ENCODE measurements around the gene PRMT3.

DNA sequence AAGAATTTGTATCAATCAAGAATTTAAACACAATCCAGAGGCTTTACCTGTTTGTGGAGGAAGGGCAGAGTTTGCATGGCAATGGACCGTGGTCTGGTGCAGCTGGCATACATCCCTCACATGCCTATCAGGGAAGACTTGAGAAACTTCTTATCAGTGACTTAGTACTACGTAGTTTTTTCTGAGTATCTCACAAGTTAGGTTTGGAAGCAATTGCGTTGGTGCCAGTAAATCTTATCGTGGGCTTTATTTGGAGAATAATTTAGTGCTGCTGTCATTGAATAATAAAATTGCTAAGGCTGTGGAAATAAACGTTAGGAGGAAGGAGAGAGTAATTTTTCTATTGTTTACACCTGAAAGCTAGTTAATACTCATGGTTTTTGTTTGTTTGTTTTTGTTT is 72.3 kb downstream of the PRMT3 start:
- TF ChIP-seq POLR2A (IDR thresholded peaks at IDR 0.05), result no peak
- TF ChIP-seq, protein P1, sequence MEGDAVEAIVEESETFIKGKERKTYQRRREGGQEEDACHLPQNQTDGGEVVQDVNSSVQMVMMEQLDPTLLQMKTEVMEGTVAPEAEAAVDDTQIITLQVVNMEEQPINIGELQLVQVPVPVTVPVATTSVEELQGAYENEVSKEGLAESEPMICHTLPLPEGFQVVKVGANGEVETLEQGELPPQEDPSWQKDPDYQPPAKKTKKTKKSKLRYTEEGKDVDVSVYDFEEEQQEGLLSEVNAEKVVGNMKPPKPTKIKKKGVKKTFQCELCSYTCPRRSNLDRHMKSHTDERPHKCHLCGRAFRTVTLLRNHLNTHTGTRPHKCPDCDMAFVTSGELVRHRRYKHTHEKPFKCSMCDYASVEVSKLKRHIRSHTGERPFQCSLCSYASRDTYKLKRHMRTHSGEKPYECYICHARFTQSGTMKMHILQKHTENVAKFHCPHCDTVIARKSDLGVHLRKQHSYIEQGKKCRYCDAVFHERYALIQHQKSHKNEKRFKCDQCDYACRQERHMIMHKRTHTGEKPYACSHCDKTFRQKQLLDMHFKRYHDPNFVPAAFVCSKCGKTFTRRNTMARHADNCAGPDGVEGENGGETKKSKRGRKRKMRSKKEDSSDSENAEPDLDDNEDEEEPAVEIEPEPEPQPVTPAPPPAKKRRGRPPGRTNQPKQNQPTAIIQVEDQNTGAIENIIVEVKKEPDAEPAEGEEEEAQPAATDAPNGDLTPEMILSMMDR (IDR thresholded peaks at IDR 0.05 in 8 of 11, conservative IDR thresholded peaks at IDR 0.05 in 3 of 11), result no peak
- TF ChIP-seq POLR2AphosphoS5 (IDR thresholded peaks at IDR 0.05), result no peak

Measured in spleen (tissue), 7 donors.